Measurements from ENCODE around the gene MMP23B.

Gene MMP23B

GRCh38 chr1:1600861-1601563 lies 31.0 kb upstream of the MMP23B start:
- DNase-seq (ENCODE audit: low read depth), result no peak
- TF ChIP-seq, protein P1, sequence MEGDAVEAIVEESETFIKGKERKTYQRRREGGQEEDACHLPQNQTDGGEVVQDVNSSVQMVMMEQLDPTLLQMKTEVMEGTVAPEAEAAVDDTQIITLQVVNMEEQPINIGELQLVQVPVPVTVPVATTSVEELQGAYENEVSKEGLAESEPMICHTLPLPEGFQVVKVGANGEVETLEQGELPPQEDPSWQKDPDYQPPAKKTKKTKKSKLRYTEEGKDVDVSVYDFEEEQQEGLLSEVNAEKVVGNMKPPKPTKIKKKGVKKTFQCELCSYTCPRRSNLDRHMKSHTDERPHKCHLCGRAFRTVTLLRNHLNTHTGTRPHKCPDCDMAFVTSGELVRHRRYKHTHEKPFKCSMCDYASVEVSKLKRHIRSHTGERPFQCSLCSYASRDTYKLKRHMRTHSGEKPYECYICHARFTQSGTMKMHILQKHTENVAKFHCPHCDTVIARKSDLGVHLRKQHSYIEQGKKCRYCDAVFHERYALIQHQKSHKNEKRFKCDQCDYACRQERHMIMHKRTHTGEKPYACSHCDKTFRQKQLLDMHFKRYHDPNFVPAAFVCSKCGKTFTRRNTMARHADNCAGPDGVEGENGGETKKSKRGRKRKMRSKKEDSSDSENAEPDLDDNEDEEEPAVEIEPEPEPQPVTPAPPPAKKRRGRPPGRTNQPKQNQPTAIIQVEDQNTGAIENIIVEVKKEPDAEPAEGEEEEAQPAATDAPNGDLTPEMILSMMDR (IDR thresholded peaks at IDR 0.05; ENCODE audit: low read length, missing control alignments), result no peak
- H3K4me3 ChIP-seq (replicated peaks; ENCODE audit: low read depth, low read length), result no peak overlapping the region

DNA sequence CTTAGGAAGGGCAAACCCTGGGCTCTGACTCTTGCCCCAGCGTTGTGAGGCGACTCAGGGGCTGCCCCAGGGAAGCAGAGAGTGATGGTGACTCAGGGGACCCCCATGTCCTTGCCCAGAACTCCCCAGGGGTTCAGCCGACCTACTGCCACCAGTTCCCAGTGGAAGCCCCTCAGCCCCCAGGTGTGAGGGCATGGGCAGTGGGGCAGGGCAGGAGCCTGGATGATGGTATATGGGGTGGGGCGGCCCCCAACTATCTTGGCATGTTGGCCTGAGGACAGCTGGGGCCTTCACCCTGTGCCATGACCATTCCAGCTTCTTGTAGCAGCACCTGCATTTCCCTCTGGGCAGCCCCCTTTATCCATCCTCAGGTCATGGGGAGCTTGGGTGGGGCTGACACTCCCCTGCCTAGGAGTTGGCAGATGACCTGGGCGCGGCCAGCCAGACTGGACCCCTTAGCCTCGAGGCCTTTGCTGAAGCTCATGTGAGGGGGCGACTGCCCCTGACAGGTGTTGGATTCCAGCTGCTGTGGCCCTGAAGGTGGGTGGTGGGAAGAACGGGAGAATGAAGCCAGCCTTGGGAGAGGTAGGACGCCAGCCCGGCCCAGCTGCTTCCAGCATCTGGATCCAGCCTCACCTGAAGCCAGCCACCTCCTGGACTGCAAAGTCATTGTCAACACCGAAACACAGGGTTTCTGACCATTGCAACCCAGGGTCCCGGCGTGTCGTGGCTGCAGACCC lies 30.2 kb upstream of the MMP23B start:
- TF ChIP-seq, protein P1 (IDR thresholded peaks at IDR 0.05; ENCODE audit: low read length, missing control alignments), result no peak
- no peak for DNase-seq (ENCODE audit: low read depth)
- no peak overlapping the region for H3K4me3 ChIP-seq (replicated peaks; ENCODE audit: low read depth, low read length)

GRCh38 chr1:1602304-1602967 lies 29.5 kb upstream of the MMP23B start:
- no peak overlapping the region for H3K4me3 ChIP-seq (replicated peaks; ENCODE audit: low read depth, low read length)
- no peak for DNase-seq (ENCODE audit: low read depth)

DNA sequence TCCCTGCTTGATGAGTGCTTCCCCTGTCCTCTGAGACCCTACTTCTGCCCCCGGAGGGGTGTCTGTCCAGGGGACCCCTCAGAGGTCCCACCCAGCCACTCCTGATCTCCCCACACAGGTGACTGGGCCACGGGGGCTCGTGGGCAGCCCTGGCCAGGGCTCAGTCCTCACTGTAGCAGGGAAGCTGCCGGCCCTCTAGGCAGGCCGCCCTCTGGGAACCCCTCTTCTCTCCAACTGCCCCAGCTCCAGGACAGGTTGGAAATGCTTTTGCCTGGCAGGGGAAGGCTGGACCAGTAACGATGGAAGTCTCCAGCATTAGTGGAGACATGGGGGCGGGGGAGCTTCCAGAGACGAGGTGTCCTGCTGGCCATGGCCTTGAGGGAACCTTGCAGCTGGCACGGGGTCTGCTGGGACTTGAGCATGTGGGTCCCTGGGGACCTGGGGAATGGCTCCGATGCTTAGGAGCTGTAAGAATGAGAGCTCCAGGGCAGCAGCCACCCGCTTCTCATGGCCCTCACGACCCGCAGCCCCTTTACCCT lies 28.9 kb upstream of the MMP23B start:
- no peak for DNase-seq (ENCODE audit: low read depth)
- TF ChIP-seq, protein P1 (IDR thresholded peaks at IDR 0.05; ENCODE audit: low read length, missing control alignments), result no peak
- no peak overlapping the region for H3K4me3 ChIP-seq (replicated peaks; ENCODE audit: low read depth, low read length)

More at GRCh38 chr1:1602304-1602967, 29.5 kb upstream of the MMP23B start:
- TF ChIP-seq, protein P1 (IDR thresholded peaks at IDR 0.05; ENCODE audit: low read length, missing control alignments), result no peak

- TF ChIP-seq, protein P1 (IDR thresholded peaks at IDR 0.05; ENCODE audit: low read length, missing control alignments), result no peak
- H3K4me3 ChIP-seq (replicated peaks; ENCODE audit: low read depth, low read length), result no peak overlapping the region
- no peak for DNase-seq (ENCODE audit: low read depth)
These were observed 28.2 kb upstream of the MMP23B start for GRCh38 chr1:1603671-1604373.

DNA sequence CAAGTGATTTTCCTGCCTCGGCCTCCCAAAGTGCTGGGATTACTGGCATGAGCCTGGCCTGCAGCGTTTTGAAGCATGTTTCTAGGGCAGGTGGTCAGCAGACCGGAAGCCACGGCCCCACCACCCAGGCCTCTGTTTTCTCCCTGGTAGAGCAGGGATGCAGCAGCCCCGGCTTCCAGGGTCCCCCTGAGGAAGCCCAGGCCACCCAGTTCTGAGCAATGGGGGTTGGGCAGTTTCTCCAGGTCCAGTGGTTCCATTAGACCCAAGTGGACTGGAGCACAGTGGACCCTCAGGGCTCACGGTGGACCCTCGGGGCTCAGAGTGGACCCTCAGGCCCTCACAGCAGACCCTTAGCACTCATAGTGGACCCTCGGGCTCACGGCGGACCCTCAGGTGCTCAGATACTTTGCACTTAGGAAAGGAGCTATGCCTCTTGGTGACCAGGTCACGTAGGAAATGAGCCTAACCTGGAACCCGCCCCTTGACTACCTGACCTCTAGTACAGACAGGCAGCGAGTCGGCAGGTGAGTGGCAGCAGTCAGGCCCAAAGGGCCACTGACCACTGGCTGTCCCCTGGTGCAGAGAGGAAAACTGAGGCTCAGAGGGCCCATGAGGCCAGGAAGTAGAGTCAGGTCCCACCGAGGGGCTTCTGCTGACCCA lies 27.5 kb upstream of the MMP23B start:
- TF ChIP-seq, protein P1 (IDR thresholded peaks at IDR 0.05; ENCODE audit: low read length, missing control alignments), result no peak
- no peak overlapping the region for H3K4me3 ChIP-seq (replicated peaks; ENCODE audit: low read depth, low read length)
- DNase-seq (ENCODE audit: low read depth), result no peak

Data from fibroblast of pulmonary artery (primary cell).